ENCODE results near the gene OR5M3. TPM values are rescaled to one million over a fixed set of nuclear protein-coding genes. Genes with fewer than 3 reads are reported as not detected.

OR5M3 gene
- total RNA-seq, 1 experiment from 2014 or later, result not detected

- H3K4me3 ChIP-seq (ENCODE audit: low read depth in 2 of 2, low read length in 2 of 2), result no peak overlapping the region
- no peak overlapping the region for H3K27ac ChIP-seq (ENCODE audit: low read length)
- ATAC-seq (no peak), DNase-seq (ENCODE audit: low read depth, low spot score) (no peak)
- TF ChIP-seq REST (IDR thresholded peaks at IDR 0.05; ENCODE audit: insufficient read depth in 1 of 2, low read depth in 2 of 2, low read length in 1 of 2) (no peak), POLR2AphosphoS5 (IDR thresholded peaks at IDR 0.05; ENCODE audit: low read depth, low read length) (no peak), SIN3A (IDR thresholded peaks at IDR 0.05; ENCODE audit: borderline replicate concordance, insufficient read depth, low read depth, low read length) (no peak), TCF7L2 (IDR thresholded peaks at IDR 0.05; ENCODE audit: low read depth, low read length) (no peak), CTCF (IDR thresholded peaks at IDR 0.05) (no peak)
- no TSS peak for BruUV-seq (replicated peaks)
- ChIA-PET CTCF (no interaction called here), POLR2A (no interaction called here)
- intact Hi-C loops (cut with micrococcal nuclease; ENCODE audit: unreplicated experiment) (no loop called here), in situ Hi-C loops (cut with HindIII; ENCODE audit: low pct_unique_long_range_greater_than_20kb, low sequenced_read_pairs) (no loop called here)
- no peaks in the 10 kb centered on the region for H3K36me3 ChIP-seq (ENCODE audit: control insufficient read depth, insufficient read depth, low read length)
- no peaks in the 10 kb centered on the region for H3K9me3 ChIP-seq (ENCODE audit: control insufficient read depth, insufficient read depth, low read depth, low read length)
- H3K4me1 ChIP-seq (ENCODE audit: control insufficient read depth, insufficient read depth, low read length), result no peaks in the 10 kb centered on the region
- no peaks in the 10 kb centered on the region for H3K27me3 ChIP-seq (ENCODE audit: control insufficient read depth, insufficient read depth, low read length)
Measured at GRCh38 chr11:56453521-56453920, 19.6 kb downstream of the OR5M3 start.

Other genes starting within 250 kb of the OR5M3 start
- gene OR5T2, start 239.1 kb downstream of the OR5M3 start, total RNA-seq (2021; ENCODE audit: unreplicated experiment), result not detected
- gene OR5T3, start 221.1 kb downstream of the OR5M3 start, total RNA-seq (2021; ENCODE audit: unreplicated experiment), result not detected
- not detected for gene OR5T1, start 199.2 kb downstream of the OR5M3 start, total RNA-seq (2021; ENCODE audit: unreplicated experiment)
- not detected for gene OR8H1, start 181.1 kb downstream of the OR5M3 start, total RNA-seq (2021; ENCODE audit: unreplicated experiment)
- gene OR8K3, start 158.2 kb downstream of the OR5M3 start, total RNA-seq (2021; ENCODE audit: unreplicated experiment), result not detected
- gene OR8K1, start 127.3 kb downstream of the OR5M3 start, total RNA-seq (2021; ENCODE audit: unreplicated experiment), result not detected
- gene OR8J1, start 119.1 kb downstream of the OR5M3 start, total RNA-seq (2021; ENCODE audit: unreplicated experiment), result not detected
- gene OR8U1, start 97.7 kb downstream of the OR5M3 start, total RNA-seq (2021; ENCODE audit: unreplicated experiment), result not detected
- gene OR5AL1, start 60.7 kb downstream of the OR5M3 start, total RNA-seq (2021; ENCODE audit: unreplicated experiment), result not detected
- gene OR5M8, start 18.0 kb upstream of the OR5M3 start, total RNA-seq (2021; ENCODE audit: unreplicated experiment), result not detected
- not detected for gene OR5M11, start 69.9 kb upstream of the OR5M3 start, total RNA-seq (2021; ENCODE audit: unreplicated experiment)
- not detected for gene OR5M10, start 104.4 kb upstream of the OR5M3 start, total RNA-seq (2021; ENCODE audit: unreplicated experiment)
- not detected for gene OR5M1, start 141.5 kb upstream of the OR5M3 start, total RNA-seq (2021; ENCODE audit: unreplicated experiment)
- not detected for gene OR5AP2, start 169.1 kb upstream of the OR5M3 start, total RNA-seq (2021; ENCODE audit: unreplicated experiment)
- not detected for gene OR5AR1, start 190.3 kb upstream of the OR5M3 start, total RNA-seq (2021; ENCODE audit: unreplicated experiment)
- gene OR9G1, start 225.7 kb upstream of the OR5M3 start, total RNA-seq (2021; ENCODE audit: unreplicated experiment), result not detected